ENCODE data around the gene OR5K1.

Gene OR5K1

GRCh38 chr3:98514948-98515347 lies 51.9 kb downstream of the OR5K1 start:
- no peak for DNase-seq (ENCODE audit: low read depth)

- DNase-seq (ENCODE audit: low read depth) = no peak
Observed at GRCh38 chr3:98518816-98519215, 55.8 kb downstream of the OR5K1 start.

- DNase-seq (ENCODE audit: low read depth) = no peak
Observed at GRCh38 chr3:98519351-98519750, 56.4 kb downstream of the OR5K1 start.

GRCh38 chr3:98521897-98522543 lies 59.0 kb downstream of the OR5K1 start:
- no peak for DNase-seq (ENCODE audit: low read depth)

All from stimulated activated CD8-positive, alpha-beta memory T cell treated with anti-CD3 and anti-CD28 coated beads, Interleukin-15, amount 100 ng/mL, for 24 hours (primary cell).